Neural crest cell (in vitro differentiated cells): ENCODE results near the gene HIRA. TPM values are rescaled to one million over a fixed set of nuclear protein-coding genes. Genes with fewer than 3 reads are reported as not detected.
A peak's percentile ranks its signal among the peaks of the same experiment; 100 is the strongest.
"Not testable (repeated sequence)": the region's sequence is repeated elsewhere in the genome, so short reads cannot be mapped to it uniquely, and the experiment has no call there.

ENCODE experiments used
- DNase-seq: peaks from one replicate; pipeline ENCODE4 v3.0.0; 2021; ENCODE audit warnings: low read depth, mixed read lengths, low spot score
- H3K27ac Mint-ChIP-seq: one replicate; pipeline ENCODE4 v1.8.0; 2021; ENCODE audit warnings: mild to moderate bottlenecking, mixed read lengths; ENCODE audit not compliant: unreplicated experiment
- H3K27me3 Mint-ChIP-seq: 2 replicates; pipeline ENCODE4 v1.8.0; 2021; ENCODE audit warnings: low read depth, mild to moderate bottlenecking, mixed read lengths
- H3K36me3 Mint-ChIP-seq: 2 replicates; pipeline ENCODE4 v1.8.0; 2021; ENCODE audit warnings: low read depth, mild to moderate bottlenecking, mixed read lengths
- H3K4me1 Mint-ChIP-seq: 2 replicates; pipeline ENCODE4 v1.8.0; 2021; ENCODE audit warnings: mixed read lengths
- H3K4me3 Mint-ChIP-seq: one replicate; pipeline ENCODE4 v1.8.0; 2021; ENCODE audit warnings: mild to moderate bottlenecking, mixed read lengths
- H3K9me3 Mint-ChIP-seq: 2 replicates; pipeline ENCODE4 v1.8.0; 2021; ENCODE audit warnings: mixed read lengths
- CTCF ChIP-seq: fragments of 200-600 bp; sonication (generic); conservative IDR thresholded peaks from 2 replicates; pipeline ENCODE4 v1.5.0; 2021; ENCODE audit warnings: antibody characterized with exemption, mild to moderate bottlenecking
- total RNA-seq: library from RNA; stranded (reverse); gene quantifications from 2 replicates; pipeline ENCODE4 v1.2.1, GENCODE V29; 2021

The HIRA gene
- total RNA-seq, 1 donor from 2014 or later, result 57.1 TPM

- Mint-ChIP-seq H3K36me3 (peaks cover 17% of the 10 kb centered on the region), H3K27ac (no peak overlapping the region), H3K27me3 (no peaks in the 10 kb centered on the region), H3K4me1 (no peaks in the 10 kb centered on the region), H3K4me3 (no peak overlapping the region), H3K9me3 (no peaks in the 10 kb centered on the region)
- TF ChIP-seq CTCF, result no peak
- no peak for DNase-seq
Observed at GRCh38 chr22:19373450-19373849, 58.1 kb downstream of the HIRA start.

- H3K4me1 Mint-ChIP-seq, result no peaks in the 10 kb centered on the region
- H3K36me3 Mint-ChIP-seq, result peaks cover 17% of the 10 kb centered on the region
- no peak for TF ChIP-seq CTCF
- DNase-seq, result no peak
- H3K4me3 Mint-ChIP-seq, result no peak overlapping the region
- no peak overlapping the region for H3K27ac Mint-ChIP-seq
- H3K27me3 Mint-ChIP-seq, result no peaks in the 10 kb centered on the region
- no peaks in the 10 kb centered on the region for H3K9me3 Mint-ChIP-seq
Observed at GRCh38 chr22:19371893-19372292, 59.6 kb downstream of the HIRA start.

DNA sequence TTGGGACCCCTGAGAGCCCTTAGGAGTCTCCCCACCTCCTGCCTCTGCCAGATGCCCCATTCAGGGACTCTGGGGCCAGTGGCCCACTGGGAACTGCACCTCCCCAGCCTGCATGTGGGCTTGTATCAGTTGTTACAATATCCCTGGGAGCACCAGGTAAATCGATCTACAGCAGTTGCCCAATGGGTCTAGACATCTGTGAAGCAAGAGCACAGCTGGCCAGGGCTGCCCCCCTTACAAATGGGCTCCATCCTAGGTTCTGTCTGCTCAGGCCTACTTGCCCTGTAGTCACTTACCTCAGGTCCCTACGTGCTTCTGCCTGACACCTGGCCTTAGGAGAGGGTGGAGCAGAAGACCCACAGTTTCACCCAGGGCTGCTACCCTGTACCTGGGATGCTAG is 62.7 kb downstream of the HIRA start:
- Mint-ChIP-seq H3K36me3 (peaks cover 10% of the 10 kb centered on the region), H3K4me3 (no peak overlapping the region), H3K9me3 (no peaks in the 10 kb centered on the region), H3K27ac (no peak overlapping the region), H3K4me1 (no peaks in the 10 kb centered on the region), H3K27me3 (no peaks in the 10 kb centered on the region)
- no peak for DNase-seq
- TF ChIP-seq CTCF, result no peak

DNA sequence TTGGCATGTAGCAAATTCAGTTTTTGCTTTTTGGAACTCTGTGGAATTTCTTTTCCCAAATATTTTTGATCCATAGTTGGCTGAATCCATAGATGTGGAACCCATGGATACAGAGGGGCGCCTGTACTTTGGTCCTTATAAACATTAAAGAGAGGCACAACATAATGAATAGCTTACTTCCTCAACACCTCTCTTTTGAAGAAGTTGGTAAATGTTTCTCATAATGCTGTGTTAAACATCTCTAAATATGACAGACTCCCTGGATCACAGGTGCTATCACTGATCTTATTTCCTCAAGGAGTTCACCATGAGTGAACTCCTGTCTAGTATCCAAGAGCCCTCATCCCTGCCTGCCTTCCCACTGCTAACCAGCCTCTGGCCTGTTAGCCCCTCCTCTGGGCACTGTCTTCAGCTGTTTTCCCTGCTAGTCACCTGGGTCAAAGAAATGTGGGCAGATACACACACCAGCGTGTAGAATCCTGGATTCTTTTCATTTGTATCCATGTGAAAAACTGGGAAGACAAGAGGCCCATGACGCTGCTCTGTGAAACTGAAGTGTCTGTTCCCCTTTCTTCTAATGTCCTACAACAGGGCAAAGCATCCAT is 63.7 kb downstream of the HIRA start:
- Mint-ChIP-seq H3K36me3 (peaks cover 10% of the 10 kb centered on the region), H3K9me3 (no peaks in the 10 kb centered on the region), H3K27me3 (no peaks in the 10 kb centered on the region), H3K4me1 (no peaks in the 10 kb centered on the region), H3K27ac (no peak overlapping the region), H3K4me3 (no peak overlapping the region)
- DNase-seq, result no peak
- no peak for TF ChIP-seq CTCF

DNA sequence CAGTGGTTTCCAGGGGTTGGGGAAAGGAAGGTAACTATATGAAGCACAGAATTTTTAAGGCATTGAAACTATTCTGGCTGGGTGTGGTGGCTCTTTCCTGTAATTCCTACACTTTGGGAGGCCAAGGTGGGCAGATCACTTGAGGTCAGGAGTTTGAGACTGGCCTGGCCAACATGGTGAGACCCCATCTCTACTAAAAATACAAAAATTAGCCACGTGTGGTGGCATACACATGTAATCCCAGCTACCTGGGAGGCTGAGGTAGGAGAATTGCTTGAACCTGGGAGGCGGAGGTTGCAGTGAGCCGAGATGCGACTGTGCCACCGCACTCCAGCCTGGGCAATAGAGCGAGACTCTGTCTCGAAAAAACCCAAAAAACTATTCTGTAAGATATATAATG is 68.0 kb downstream of the HIRA start:
- H3K4me3 Mint-ChIP-seq, DNase-seq, H3K27me3 Mint-ChIP-seq, H3K4me1 Mint-ChIP-seq, H3K27ac Mint-ChIP-seq, H3K9me3 Mint-ChIP-seq: not testable (repeated sequence)
- peaks cover 14% of the 10 kb centered on the region for H3K36me3 Mint-ChIP-seq

- TF ChIP-seq CTCF, result no peak
- no peaks in the 10 kb centered on the region for H3K4me1 Mint-ChIP-seq
- H3K36me3 Mint-ChIP-seq, result peaks cover 14% of the 10 kb centered on the region
- H3K9me3 Mint-ChIP-seq, result no peaks in the 10 kb centered on the region
- no peak overlapping the region for H3K4me3 Mint-ChIP-seq
- H3K27ac Mint-ChIP-seq, result peak overlapping the region; percentile 23
- no peaks in the 10 kb centered on the region for H3K27me3 Mint-ChIP-seq
- DNase-seq, result no peak
Observed at GRCh38 chr22:19361501-19362103, 69.9 kb downstream of the HIRA start.
